Measurements from ENCODE around the gene IFT122.
"Not testable (repeated sequence)": the region's sequence is repeated elsewhere in the genome, so short reads cannot be mapped to it uniquely, and the experiment has no call there.

Gene IFT122

GRCh38 chr3:129475863-129476262 is 35.8 kb downstream of the IFT122 start:
- DNase-seq (ENCODE audit: low spot score), result no peak
- in situ Hi-C loops (cut with MboI; ENCODE audit: low sequenced_read_pairs, unreplicated experiment), result loop anchor here (25.0 kb wide), 1 partner anchor 361 kb away; no protein-coding TSS in a partner anchor
- TF ChIP-seq CTCF (IDR thresholded peaks at IDR 0.05; ENCODE audit: borderline replicate concordance, control extremely low read depth, extremely low read depth, insufficient read depth, missing control alignments), result no peak

GRCh38 chr3:129476586-129476985 is 36.6 kb downstream of the IFT122 start:
- no peak for DNase-seq (ENCODE audit: low spot score)
- in situ Hi-C loops (cut with MboI; ENCODE audit: low sequenced_read_pairs, unreplicated experiment), result loop anchor here (25.0 kb wide), 1 partner anchor 361 kb away; no protein-coding TSS in a partner anchor
- TF ChIP-seq CTCF (IDR thresholded peaks at IDR 0.05; ENCODE audit: borderline replicate concordance, control extremely low read depth, extremely low read depth, insufficient read depth, missing control alignments), result no peak

GRCh38 chr3:129481225-129481765 is 41.3 kb downstream of the IFT122 start:
- not testable (repeated sequence) for DNase-seq (ENCODE audit: low spot score)
- in situ Hi-C loops (cut with MboI; ENCODE audit: low sequenced_read_pairs, unreplicated experiment), result loop anchor here (25.0 kb wide), 1 partner anchor 356 kb away; no protein-coding TSS in a partner anchor

GRCh38 chr3:129481766-129482332 is 41.8 kb downstream of the IFT122 start:
- TF ChIP-seq CTCF (IDR thresholded peaks at IDR 0.05; ENCODE audit: borderline replicate concordance, control extremely low read depth, extremely low read depth, insufficient read depth, missing control alignments), result no peak
- in situ Hi-C loops (cut with MboI; ENCODE audit: low sequenced_read_pairs, unreplicated experiment), result loop anchor here (25.0 kb wide), 1 partner anchor 355 kb away; no protein-coding TSS in a partner anchor
- DNase-seq (ENCODE audit: low spot score), result no peak

- no peak for TF ChIP-seq CTCF (IDR thresholded peaks at IDR 0.05; ENCODE audit: borderline replicate concordance, control extremely low read depth, extremely low read depth, insufficient read depth, missing control alignments)
- in situ Hi-C loops (cut with MboI; ENCODE audit: low sequenced_read_pairs, unreplicated experiment), result loop anchor here (25.0 kb wide), 1 partner anchor 355 kb away; no protein-coding TSS in a partner anchor
- no peak for DNase-seq (ENCODE audit: low spot score)
Observed at GRCh38 chr3:129482721-129483120, 42.7 kb downstream of the IFT122 start.

GRCh38 chr3:129483870-129484269 is 43.8 kb downstream of the IFT122 start:
- TF ChIP-seq CTCF (IDR thresholded peaks at IDR 0.05; ENCODE audit: borderline replicate concordance, control extremely low read depth, extremely low read depth, insufficient read depth, missing control alignments), result no peak
- in situ Hi-C loops (cut with MboI; ENCODE audit: low sequenced_read_pairs, unreplicated experiment), result loop anchor here (25.0 kb wide), 1 partner anchor 353 kb away; no protein-coding TSS in a partner anchor

GRCh38 chr3:129485146-129485545 is 45.1 kb downstream of the IFT122 start:
- not testable (repeated sequence) for DNase-seq (ENCODE audit: low spot score)
- in situ Hi-C loops (cut with MboI; ENCODE audit: low sequenced_read_pairs, unreplicated experiment), result loop anchor here (25.0 kb wide), 1 partner anchor 352 kb away; no protein-coding TSS in a partner anchor

More at GRCh38 chr3:129483870-129484269, 43.8 kb downstream of the IFT122 start:
- DNase-seq (ENCODE audit: low spot score), result no peak
